Body of pancreas (tissue), 4 donors: Measurements from ENCODE around the gene MEIOSIN.
"Not testable (repeated sequence)": the region's sequence is repeated elsewhere in the genome, so short reads cannot be mapped to it uniquely, and the experiment has no call there.

Experiments used
- CTCF ChIP-seq, 7 experiments: fragments of 450-650 bp in 4 of 7; fragments of 200-600 bp in 3 of 7; sonication (generic) in 3 of 7; IDR thresholded peaks; one replicate each; pipeline ENCODE4 v1.5.1; 2016 to 2019; ENCODE audit warnings: antibody characterized with exemption in 7 of 7
- POLR2A ChIP-seq, 3 donors: fragments of 450-650 bp; IDR thresholded peaks; one replicate each; pipeline ENCODE4 v1.6.1; 2016; ENCODE audit warnings: antibody characterized with exemption in 3 of 3, mild to moderate bottlenecking in 2 of 3

DNA sequence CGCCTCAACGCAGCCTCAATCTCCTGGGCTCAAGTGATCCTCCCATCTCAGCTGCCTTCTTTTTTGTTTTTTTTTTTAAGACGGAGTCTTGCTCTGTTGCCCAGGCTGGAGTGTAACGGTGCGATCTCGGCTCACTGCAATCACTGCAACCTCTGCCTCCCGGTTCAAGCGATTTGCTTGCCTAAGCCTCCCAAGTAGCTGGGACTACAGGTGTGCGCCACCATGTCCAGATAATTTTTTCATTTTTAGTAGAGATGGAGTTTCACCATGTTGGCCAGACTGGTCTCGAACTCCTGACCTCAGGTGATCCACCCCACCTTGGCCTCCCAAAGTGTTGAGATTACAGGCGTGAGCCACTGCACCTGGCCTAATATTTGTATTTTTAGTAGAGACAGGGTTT lies 13.2 kb upstream of the MEIOSIN start:
- TF ChIP-seq CTCF, POLR2A (IDR thresholded peaks at IDR 0.05): not testable (repeated sequence)
